GM21528 (cell line): ENCODE measurements around the gene DUSP12.
"Not testable (repeated sequence)": the region's sequence is repeated elsewhere in the genome, so short reads cannot be mapped to it uniquely, and the experiment has no call there.

Source experiments
- ATAC-seq: cut with Tn5 transposase; IDR thresholded peaks from one replicate; pipeline ENCODE4 v1.9.1; 2021; ENCODE audit warnings: mild to moderate bottlenecking, moderate library complexity; ENCODE audit not compliant: unreplicated experiment, low FRiP score

DUSP12 gene

GRCh38 chr1:161768461-161768860, 18.9 kb downstream of the DUSP12 start:
- ATAC-seq: no peak

- no peak for ATAC-seq
Observed at GRCh38 chr1:161768986-161769672, 19.5 kb downstream of the DUSP12 start.

GRCh38 chr1:161769673-161770045, 20.1 kb downstream of the DUSP12 start:
- ATAC-seq: not testable (repeated sequence)

- ATAC-seq: no peak
Observed at GRCh38 chr1:161770250-161770649, 20.7 kb downstream of the DUSP12 start.

- no peak for ATAC-seq
Observed at GRCh38 chr1:161771161-161771560, 21.6 kb downstream of the DUSP12 start.

- no peak for ATAC-seq
Observed at GRCh38 chr1:161771973-161772372, 22.4 kb downstream of the DUSP12 start.

- ATAC-seq: no peak
Observed at GRCh38 chr1:161772397-161772796, 22.8 kb downstream of the DUSP12 start.

GRCh38 chr1:161773791-161774190, 24.2 kb downstream of the DUSP12 start:
- no peak for ATAC-seq

GRCh38 chr1:161777261-161777660, 27.7 kb downstream of the DUSP12 start:
- no peak for ATAC-seq

GRCh38 chr1:161778522-161778921, 28.9 kb downstream of the DUSP12 start:
- no peak for ATAC-seq

- no peak for ATAC-seq
Observed at GRCh38 chr1:161779393-161779792, 29.8 kb downstream of the DUSP12 start.

- ATAC-seq: peak; percentile 47
Observed at GRCh38 chr1:161781995-161782394, 32.4 kb downstream of the DUSP12 start.

- ATAC-seq: no peak
Observed at GRCh38 chr1:161782886-161783285, 33.3 kb downstream of the DUSP12 start.

GRCh38 chr1:161784968-161785367, 35.4 kb downstream of the DUSP12 start:
- ATAC-seq: no peak

GRCh38 chr1:161787355-161787754, 37.8 kb downstream of the DUSP12 start:
- ATAC-seq: no peak

- ATAC-seq: no peak
Observed at GRCh38 chr1:161790587-161791317, 41.2 kb downstream of the DUSP12 start.

- ATAC-seq: no peak
Observed at GRCh38 chr1:161791904-161792655, 42.5 kb downstream of the DUSP12 start.

- no peak for ATAC-seq
Observed at GRCh38 chr1:161792740-161793139, 43.2 kb downstream of the DUSP12 start.

GRCh38 chr1:161799792-161800191, 50.2 kb downstream of the DUSP12 start:
- no peak for ATAC-seq

GRCh38 chr1:161801955-161802354, 52.4 kb downstream of the DUSP12 start:
- no peak for ATAC-seq

- ATAC-seq: no peak
Observed at GRCh38 chr1:161803181-161803580, 53.6 kb downstream of the DUSP12 start.
